ENCODE measurements around the gene STRA8. TPM values are rescaled to one million over a fixed set of nuclear protein-coding genes. Genes with fewer than 3 reads are reported as not detected.

Gene STRA8
- total and polyA plus RNA-seq, 12 donors, result not detected

DNA sequence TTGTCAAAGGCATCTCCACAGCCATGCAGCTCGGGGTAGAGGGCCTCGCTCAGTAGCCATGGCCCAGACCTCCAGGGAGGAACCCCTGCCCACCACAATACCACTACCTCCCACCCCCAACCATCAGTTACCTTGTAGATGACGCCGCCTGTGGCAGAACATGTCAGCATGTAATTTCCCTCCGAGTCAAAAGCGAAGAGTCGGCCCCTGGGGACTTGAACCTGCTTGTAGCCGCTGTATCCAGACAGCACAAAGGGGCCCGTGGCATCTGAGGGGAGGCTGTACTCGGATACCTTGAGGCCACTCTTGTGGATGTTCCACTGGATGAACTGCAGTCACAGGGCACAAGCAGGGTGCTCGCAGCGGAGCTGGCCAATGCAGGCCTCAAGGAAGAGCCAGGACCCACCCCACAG, 46.8 kb upstream of the STRA8 start:
- peak in 1 of 7 donors; percentile 39 for DNase-seq
- Histone ChIP-seq H3K4me1 (replicated peaks in 1 of 2) (peaks cover 0 to 15% of the 10 kb centered on the region in 2 donors), H3K9me3 (replicated peaks in 1 of 3) (peaks cover 0 to 5% (median 0%) of the 10 kb centered on the region in 3 donors), H3K27ac (no peak overlapping the region), H3K27me3 (no peaks in the 10 kb centered on the region), H3K36me3 (replicated peaks in 1 of 2) (peaks cover 0 to 54% of the 10 kb centered on the region in 2 donors), H3K4me3 (no peak overlapping the region)
- intact Hi-C loops (cut with DNase I), result no loop called here
- TF ChIP-seq POLR2A (IDR thresholded peaks at IDR 0.05), result no peak
- TF ChIP-seq, protein P1, sequence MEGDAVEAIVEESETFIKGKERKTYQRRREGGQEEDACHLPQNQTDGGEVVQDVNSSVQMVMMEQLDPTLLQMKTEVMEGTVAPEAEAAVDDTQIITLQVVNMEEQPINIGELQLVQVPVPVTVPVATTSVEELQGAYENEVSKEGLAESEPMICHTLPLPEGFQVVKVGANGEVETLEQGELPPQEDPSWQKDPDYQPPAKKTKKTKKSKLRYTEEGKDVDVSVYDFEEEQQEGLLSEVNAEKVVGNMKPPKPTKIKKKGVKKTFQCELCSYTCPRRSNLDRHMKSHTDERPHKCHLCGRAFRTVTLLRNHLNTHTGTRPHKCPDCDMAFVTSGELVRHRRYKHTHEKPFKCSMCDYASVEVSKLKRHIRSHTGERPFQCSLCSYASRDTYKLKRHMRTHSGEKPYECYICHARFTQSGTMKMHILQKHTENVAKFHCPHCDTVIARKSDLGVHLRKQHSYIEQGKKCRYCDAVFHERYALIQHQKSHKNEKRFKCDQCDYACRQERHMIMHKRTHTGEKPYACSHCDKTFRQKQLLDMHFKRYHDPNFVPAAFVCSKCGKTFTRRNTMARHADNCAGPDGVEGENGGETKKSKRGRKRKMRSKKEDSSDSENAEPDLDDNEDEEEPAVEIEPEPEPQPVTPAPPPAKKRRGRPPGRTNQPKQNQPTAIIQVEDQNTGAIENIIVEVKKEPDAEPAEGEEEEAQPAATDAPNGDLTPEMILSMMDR (IDR thresholded peaks at IDR 0.05), result no peak
- WGBS, 4 donors, result 85 to 94% (median 87%) methylated on average over 7 to 12 of the region's 12 CpGs

DNA sequence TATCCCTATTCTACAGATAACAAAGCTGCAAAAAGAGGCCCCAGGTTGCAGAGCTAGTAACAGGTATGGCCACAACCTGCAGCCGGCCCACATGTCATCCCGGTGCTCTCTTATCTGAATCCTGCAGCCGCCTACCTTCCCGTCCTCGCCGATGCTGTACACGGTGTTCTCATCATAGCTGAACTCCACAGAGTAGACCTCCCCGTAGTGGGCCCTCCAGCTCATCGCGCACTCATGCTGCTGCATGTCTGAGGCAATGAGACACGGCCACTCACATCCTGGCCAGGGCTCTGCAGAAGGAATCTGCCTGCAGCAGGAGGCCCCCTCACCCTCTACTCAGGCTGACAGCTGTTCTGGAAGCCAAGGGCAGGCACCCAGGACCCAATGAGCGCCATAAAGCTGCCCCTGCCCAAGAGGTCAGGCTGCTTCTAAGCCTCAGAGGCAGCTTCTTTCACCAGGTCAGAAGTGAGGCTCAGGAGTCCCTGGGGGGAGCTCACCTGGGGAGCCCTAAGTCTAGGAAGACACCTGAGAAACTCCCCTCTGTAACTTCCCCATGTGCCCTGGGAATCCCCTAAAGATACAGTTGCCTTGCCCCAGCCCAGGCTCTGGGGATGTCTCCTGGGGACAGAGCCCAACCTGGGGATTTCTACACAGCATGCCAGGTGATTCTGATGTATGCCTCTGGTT, 45.2 kb upstream of the STRA8 start:
- H3K4me3 ChIP-seq, result no peak overlapping the region
- H3K27ac ChIP-seq, result no peak overlapping the region
- no peaks in the 10 kb centered on the region for H3K9me3 ChIP-seq (replicated peaks in 1 of 3)
- 96 to 99% (median 98%) methylated on average over 12 of the region's 12 CpGs for WGBS, 4 donors
- H3K4me1 ChIP-seq (replicated peaks in 1 of 2), result peaks cover 0 to 15% of the 10 kb centered on the region in 2 donors
- intact Hi-C loops (cut with DNase I), result no loop called here
- peak in 1 of 7 donors; percentile 42 for DNase-seq
- TF ChIP-seq, protein P1 (IDR thresholded peaks at IDR 0.05), result no peak
- no peak for TF ChIP-seq POLR2A (IDR thresholded peaks at IDR 0.05)
- peaks cover 0 to 61% of the 10 kb centered on the region in 2 donors for H3K36me3 ChIP-seq (replicated peaks in 1 of 2)
- H3K27me3 ChIP-seq, result no peaks in the 10 kb centered on the region

DNA sequence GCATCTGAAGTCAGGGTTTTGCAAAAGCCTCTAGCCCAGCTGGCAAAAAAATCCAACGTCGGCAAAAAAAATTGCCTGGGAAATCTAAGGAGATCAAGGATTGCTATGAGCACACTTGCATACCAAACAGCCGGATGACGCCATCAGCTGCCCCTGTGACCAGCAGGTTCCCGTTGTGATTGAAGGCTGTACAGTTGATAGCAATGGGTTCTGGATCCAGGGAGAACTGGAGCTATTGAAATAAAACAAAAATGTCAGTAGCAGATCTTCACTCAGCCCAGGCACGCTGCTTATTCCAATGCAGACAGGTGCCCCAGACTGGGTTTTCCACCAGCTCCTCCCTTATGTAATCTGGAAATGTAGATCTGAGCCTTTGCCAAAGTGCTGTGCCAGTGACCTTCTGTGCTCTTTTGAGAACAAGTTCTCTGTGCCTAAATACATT, 44.4 kb upstream of the STRA8 start:
- TF ChIP-seq, protein P1 (IDR thresholded peaks at IDR 0.05), result no peak
- intact Hi-C loops (cut with DNase I), result no loop called here
- Histone ChIP-seq H3K4me1 (replicated peaks in 1 of 2) (peaks cover 0 to 15% of the 10 kb centered on the region in 2 donors), H3K27me3 (no peaks in the 10 kb centered on the region), H3K4me3 (no peak overlapping the region), H3K36me3 (replicated peaks in 1 of 2) (peaks cover 0 to 63% of the 10 kb centered on the region in 2 donors), H3K9me3 (replicated peaks in 1 of 3) (no peaks in the 10 kb centered on the region), H3K27ac (peak overlapping the region in 2 of 5 donors; percentile 11 to 24)
- 69 to 81% (median 74%) methylated on average over 6 of the region's 6 CpGs for WGBS, 4 donors
- DNase-seq, result peak in 3 of 7 donors; percentile 54 to 64 (median 55)

DNA sequence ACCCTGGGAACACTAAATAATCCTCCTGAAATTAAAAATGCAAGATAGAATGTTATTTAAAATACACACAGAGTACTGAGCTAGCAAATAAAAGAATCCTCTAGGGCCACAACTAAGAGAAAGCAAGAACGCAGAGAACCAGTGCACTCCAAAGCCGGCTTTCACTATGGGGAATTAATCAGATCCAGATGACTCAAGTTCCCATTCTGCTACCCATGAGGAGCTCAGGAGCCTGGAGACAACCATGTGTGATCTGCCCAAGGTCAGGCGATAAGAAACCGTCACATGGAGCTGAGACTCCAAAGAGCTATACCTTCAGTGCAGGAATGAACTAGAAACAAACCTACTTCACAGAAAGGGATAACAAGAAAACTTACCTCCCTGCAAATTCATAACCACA, 43.7 kb upstream of the STRA8 start:
- intact Hi-C loops (cut with DNase I), result no loop called here
- Histone ChIP-seq H3K4me1 (replicated peaks in 1 of 2) (peaks cover 0 to 15% of the 10 kb centered on the region in 2 donors), H3K36me3 (replicated peaks in 1 of 2) (peaks cover 0 to 69% of the 10 kb centered on the region in 2 donors), H3K9me3 (replicated peaks in 1 of 3) (no peaks in the 10 kb centered on the region), H3K27me3 (no peaks in the 10 kb centered on the region), H3K27ac (peak overlapping the region in 3 of 5 donors; percentile 11 to 24 (median 22)), H3K4me3 (no peak overlapping the region)
- 34 to 80% (median 43%) methylated on average over 4 of the region's 4 CpGs for WGBS, 4 donors
- DNase-seq, result peak in 5 of 7 donors; percentile 67 to 77 (median 74)
- peak in 1 of 2 donors; percentile 39 for TF ChIP-seq POLR2A (IDR thresholded peaks at IDR 0.05)
- TF ChIP-seq, protein P1 (IDR thresholded peaks at IDR 0.05), result no peak
